GM19324 (cell line): ENCODE measurements around the gene MLF2.

Source experiments
- ATAC-seq: cut with Tn5 transposase; IDR thresholded peaks from one replicate; pipeline ENCODE4 v1.9.1; 2021; ENCODE audit warnings: mild to moderate bottlenecking, moderate library complexity; ENCODE audit not compliant: unreplicated experiment, low FRiP score

MLF2 gene

DNA sequence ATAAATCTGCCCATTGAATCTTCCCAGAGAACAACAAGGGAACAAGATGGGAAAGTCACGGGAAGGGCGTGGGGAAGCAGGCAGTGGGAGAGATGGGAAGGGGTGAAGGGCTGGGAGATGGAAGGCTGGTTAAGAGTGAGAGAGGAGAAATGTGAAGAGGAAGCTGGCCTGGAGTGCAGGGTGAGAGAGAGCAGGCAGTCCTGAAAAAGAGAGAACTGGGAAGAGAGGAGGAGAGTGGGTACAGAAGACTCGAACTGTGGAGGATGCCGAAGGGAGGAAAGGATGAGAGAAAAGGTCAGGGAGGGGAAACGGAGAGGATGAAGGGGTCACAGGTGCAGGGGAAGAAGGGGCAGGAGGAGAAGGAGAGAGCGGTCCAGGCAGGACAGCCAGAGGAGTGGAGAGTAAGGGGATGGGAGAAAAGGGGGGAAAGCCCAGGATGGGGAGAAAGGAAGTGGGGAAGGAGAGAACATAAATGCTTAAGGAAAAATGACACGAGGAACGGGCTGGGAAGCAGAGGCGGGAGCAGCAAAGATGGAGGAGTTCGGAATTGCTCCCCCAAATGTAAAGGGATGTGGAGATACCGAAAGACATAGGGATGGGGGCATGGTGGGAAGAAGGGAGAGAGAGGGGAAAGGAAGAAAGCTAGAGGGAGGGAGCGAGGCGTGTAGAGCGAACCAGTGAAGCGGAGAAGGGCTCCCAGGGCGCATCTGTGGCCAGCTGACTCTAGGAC, 53.5 kb downstream of the MLF2 start:
- no peak for ATAC-seq

DNA sequence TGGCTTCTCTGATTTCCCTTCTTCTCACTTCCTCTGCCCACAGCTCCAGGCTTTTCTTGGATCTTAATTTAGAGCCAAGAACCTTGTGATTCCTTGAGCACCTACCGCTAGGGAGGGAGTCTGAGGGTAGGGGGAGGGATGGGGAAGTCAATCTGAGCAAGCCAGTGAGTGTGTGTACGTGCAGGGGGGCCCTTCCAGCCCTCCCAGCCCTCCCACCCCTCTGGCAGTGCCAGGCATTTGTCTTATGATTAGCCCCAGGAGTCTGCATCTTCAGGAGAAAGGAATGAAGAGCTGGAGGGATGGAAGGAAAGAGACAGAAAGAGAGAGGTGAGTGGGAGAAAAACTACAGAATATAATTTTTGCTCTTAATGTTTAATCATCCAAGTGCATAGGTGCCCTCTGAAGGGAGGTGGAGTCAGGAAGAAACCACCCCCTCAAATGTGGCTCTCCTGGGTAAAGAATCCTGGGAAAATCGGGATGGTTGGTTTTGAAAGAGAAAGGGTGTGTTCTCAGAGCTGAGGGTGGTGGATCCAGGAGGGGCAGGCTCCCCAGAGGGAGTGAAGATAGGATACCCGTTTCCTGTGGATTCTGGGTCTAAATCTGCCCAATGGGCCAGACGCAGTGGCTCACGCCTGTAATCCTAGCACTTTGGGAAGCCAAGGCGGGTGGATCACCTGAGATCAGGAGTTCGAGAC, 54.4 kb downstream of the MLF2 start:
- ATAC-seq = no peak
